ENCODE measurements around the gene EGFL7. TPM values are rescaled to one million over a fixed set of nuclear protein-coding genes. Genes with fewer than 3 reads are reported as not detected.
"Not testable (repeated sequence)": the region's sequence is repeated elsewhere in the genome, so short reads cannot be mapped to it uniquely, and the experiment has no call there.

Gene EGFL7
- total and polyA plus RNA-seq, 5 donors = 73.3 to 148 (median 83.6) TPM

GRCh38 chr9:136632072-136632471, 30.6 kb upstream of the EGFL7 start:
- H3K4me3 ChIP-seq (ENCODE audit: low read length); H3K4me1 ChIP-seq (ENCODE audit: control insufficient read depth, insufficient read depth, low read length); H3K27ac ChIP-seq (ENCODE audit: low read length); intact Hi-C loops (cut with DNase I); H3K9me3 ChIP-seq (ENCODE audit: control insufficient read depth, low read length); DNase-seq; ATAC-seq; H3K27me3 ChIP-seq (ENCODE audit: control insufficient read depth, insufficient read depth): not testable (repeated sequence)
- WGBS = 37% methylated on average over 7 of the region's 13 CpGs

- H3K27me3 ChIP-seq (ENCODE audit: control insufficient read depth, insufficient read depth); intact Hi-C loops (cut with DNase I); ATAC-seq; H3K4me3 ChIP-seq (ENCODE audit: low read length); H3K9me3 ChIP-seq (ENCODE audit: control insufficient read depth, low read length); H3K27ac ChIP-seq (ENCODE audit: low read length); H3K4me1 ChIP-seq (ENCODE audit: control insufficient read depth, insufficient read depth, low read length): not testable (repeated sequence)
- 62% methylated on average over 36 of the region's 36 CpGs for WGBS
- DNase-seq = peak in 2 of 3 donors; percentile 14 to 37
Observed at GRCh38 chr9:136632491-136633106, 30.1 kb upstream of the EGFL7 start.

- no peaks in the 10 kb centered on the region for H3K9me3 ChIP-seq (ENCODE audit: control insufficient read depth, low read length)
- no peak overlapping the region for H3K27ac ChIP-seq (ENCODE audit: low read length)
- 86% methylated on average over 11 of the region's 11 CpGs for WGBS
- ATAC-seq (no peak), DNase-seq (peak in 2 of 3 donors; percentile 0 to 9)
- no peaks in the 10 kb centered on the region for H3K4me1 ChIP-seq (ENCODE audit: control insufficient read depth, insufficient read depth, low read length)
- no peaks in the 10 kb centered on the region for H3K27me3 ChIP-seq (ENCODE audit: control insufficient read depth, insufficient read depth)
- intact Hi-C loops (cut with DNase I) = no loop called here
- H3K4me3 ChIP-seq (ENCODE audit: low read length) = no peak overlapping the region
Observed at GRCh38 chr9:136634904-136635303, 27.8 kb upstream of the EGFL7 start.

GRCh38 chr9:136640171-136641111, 22.3 kb upstream of the EGFL7 start:
- ATAC-seq = no peak
- DNase-seq = peak in 2 of 3 donors; percentile 63 to 65
- no peaks in the 10 kb centered on the region for H3K9me3 ChIP-seq (ENCODE audit: control insufficient read depth, low read length)
- no peaks in the 10 kb centered on the region for H3K27me3 ChIP-seq (ENCODE audit: control insufficient read depth, insufficient read depth)
- no peak overlapping the region for H3K4me3 ChIP-seq (ENCODE audit: low read length)
- intact Hi-C loops (cut with DNase I) = no loop called here
- H3K27ac ChIP-seq (ENCODE audit: low read length) = peak overlapping the region; percentile 25
- 54% methylated on average over 32 of the region's 32 CpGs for WGBS
- H3K4me1 ChIP-seq (ENCODE audit: control insufficient read depth, insufficient read depth, low read length) = no peaks in the 10 kb centered on the region

- no peak for ATAC-seq
Observed at GRCh38 chr9:136642439-136642921, 20.2 kb upstream of the EGFL7 start.

GRCh38 chr9:136643596-136644342, 18.9 kb upstream of the EGFL7 start:
- no peaks in the 10 kb centered on the region for H3K4me1 ChIP-seq (ENCODE audit: control insufficient read depth, insufficient read depth, low read length)
- peak in 2 of 3 donors; percentile 61 to 64 for DNase-seq
- intact Hi-C loops (cut with DNase I) = no loop called here

More at GRCh38 chr9:136642439-136642921, 20.2 kb upstream of the EGFL7 start:
- H3K4me1 ChIP-seq (ENCODE audit: control insufficient read depth, insufficient read depth, low read length) = no peaks in the 10 kb centered on the region
- intact Hi-C loops (cut with DNase I) = no loop called here
- peak overlapping the region; percentile 13 for H3K27ac ChIP-seq (ENCODE audit: low read length)
- no peaks in the 10 kb centered on the region for H3K27me3 ChIP-seq (ENCODE audit: control insufficient read depth, insufficient read depth)
- DNase-seq = peak in 2 of 3 donors; percentile 53 to 65
- H3K9me3 ChIP-seq (ENCODE audit: control insufficient read depth, low read length) = no peaks in the 10 kb centered on the region
- no peak overlapping the region for H3K4me3 ChIP-seq (ENCODE audit: low read length)
- WGBS = 44% methylated on average over 7 of the region's 7 CpGs

GRCh38 chr9:136644343-136644592, 18.4 kb upstream of the EGFL7 start:
- peak in 2 of 3 donors; percentile 94 to 97 for DNase-seq
- H3K27ac ChIP-seq (ENCODE audit: low read length) = peak overlapping the region; percentile 82
- ATAC-seq = peak; percentile 80 to 84
- no peaks in the 10 kb centered on the region for H3K4me1 ChIP-seq (ENCODE audit: control insufficient read depth, insufficient read depth, low read length)
- H3K4me3 ChIP-seq (ENCODE audit: low read length) = peak overlapping the region; percentile 43
- intact Hi-C loops (cut with DNase I) = no loop called here
- no peaks in the 10 kb centered on the region for H3K27me3 ChIP-seq (ENCODE audit: control insufficient read depth, insufficient read depth)
- H3K9me3 ChIP-seq (ENCODE audit: control insufficient read depth, low read length) = no peaks in the 10 kb centered on the region
- WGBS = 4% methylated on average over 15 of the region's 15 CpGs

More at GRCh38 chr9:136643596-136644342, 18.9 kb upstream of the EGFL7 start:
- Histone ChIP-seq H3K27me3 (ENCODE audit: control insufficient read depth, insufficient read depth) (no peaks in the 10 kb centered on the region), H3K27ac (ENCODE audit: low read length) (peak overlapping the region; percentile 82), H3K4me3 (ENCODE audit: low read length) (peak overlapping the region; percentile 43), H3K9me3 (ENCODE audit: control insufficient read depth, low read length) (no peaks in the 10 kb centered on the region)
- WGBS = 47% methylated on average over 31 of the region's 31 CpGs
- ATAC-seq = peak in 1 of 2 donors; percentile 2

GRCh38 chr9:136644593-136645351, 17.9 kb upstream of the EGFL7 start:
- DNase-seq (peak; percentile 86 to 98 (median 91)), ATAC-seq (peak; percentile 65 to 73)
- Histone ChIP-seq H3K27ac (ENCODE audit: low read length) (peak overlapping the region; percentile 50), H3K4me3 (ENCODE audit: low read length) (peak overlapping the region; percentile 6), H3K9me3 (ENCODE audit: control insufficient read depth, low read length) (no peaks in the 10 kb centered on the region), H3K4me1 (ENCODE audit: control insufficient read depth, insufficient read depth, low read length) (no peaks in the 10 kb centered on the region), H3K27me3 (ENCODE audit: control insufficient read depth, insufficient read depth) (no peaks in the 10 kb centered on the region)
- intact Hi-C loops (cut with DNase I) = loop anchor here in 1 of 4 donors (5.0 kb wide), 1 partner anchor 48 kb away; no protein-coding TSS in a partner anchor
- 18% methylated on average over 30 of the region's 30 CpGs for WGBS

- intact Hi-C loops (cut with DNase I) = loop anchor here in 1 of 4 donors (5.0 kb wide), 1 partner anchor 47 kb away; no protein-coding TSS in a partner anchor
- peak; percentile 0 to 4 for ATAC-seq
- Histone ChIP-seq H3K4me1 (ENCODE audit: control insufficient read depth, insufficient read depth, low read length) (no peaks in the 10 kb centered on the region), H3K4me3 (ENCODE audit: low read length) (no peak overlapping the region), H3K27me3 (ENCODE audit: control insufficient read depth, insufficient read depth) (no peaks in the 10 kb centered on the region), H3K27ac (ENCODE audit: low read length) (peak overlapping the region; percentile 63), H3K9me3 (ENCODE audit: control insufficient read depth, low read length) (no peaks in the 10 kb centered on the region)
- no peak for DNase-seq
- 59% methylated on average over 18 of the region's 18 CpGs for WGBS
Observed at GRCh38 chr9:136645352-136645902, 17.3 kb upstream of the EGFL7 start.

Measured in right cardiac atrium (tissue), 5 donors.